Activated CD4-positive, alpha-beta T cell treated with anti-CD3 and anti-CD28 coated beads, Interleukin-2, amount 50 U/mL, for 48 hours (primary cell): ENCODE results near the gene MYLK2.
"Not testable (repeated sequence)": the region's sequence is repeated elsewhere in the genome, so short reads cannot be mapped to it uniquely, and the experiment has no call there.

ENCODE experiments used
- DNase-seq, 2 experiments: peaks; one replicate each; pipeline ENCODE4 v3.0.0-alpha.2; 2020

Gene MYLK2

DNA sequence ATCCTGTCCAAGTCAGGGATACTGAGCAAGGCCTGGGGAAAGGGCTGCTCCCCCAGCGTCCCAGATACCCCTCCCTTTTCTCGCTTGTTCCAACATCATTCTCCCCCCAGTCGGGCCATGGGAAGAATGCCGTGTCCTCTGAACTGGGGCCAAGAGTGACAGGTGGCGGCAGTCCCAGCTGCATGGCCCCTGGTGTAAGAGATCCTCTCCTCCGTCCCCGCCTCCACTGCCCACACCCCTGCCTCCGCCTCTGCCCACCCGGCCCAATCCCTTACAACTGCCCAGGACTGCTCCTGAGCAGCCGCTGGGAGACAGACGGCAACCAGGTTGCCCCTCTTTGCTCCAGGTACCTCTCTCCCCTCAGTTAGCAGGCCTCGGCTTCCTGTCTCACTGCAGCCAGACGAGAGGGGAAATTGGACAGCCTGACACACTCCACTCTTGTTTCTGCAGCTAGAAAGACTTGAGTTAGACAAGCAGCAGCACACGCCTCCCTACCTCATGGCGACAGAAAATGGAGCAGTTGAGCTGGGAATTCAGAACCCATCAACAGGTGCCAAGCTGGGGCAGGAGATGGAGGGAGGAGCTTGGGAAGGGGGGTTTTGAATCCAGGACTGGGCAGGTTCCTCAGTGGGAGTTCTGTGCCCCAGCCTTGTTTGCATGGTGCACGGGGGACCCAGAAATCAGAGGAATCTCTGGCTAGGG is at the start of gene MYLK2:
MYLK2 (plus strand) TSS at position 274 of the 702 bp plus-strand sequence; CDS start at position 499, 225 bp downstream.
- DNase-seq: no peak

DNA sequence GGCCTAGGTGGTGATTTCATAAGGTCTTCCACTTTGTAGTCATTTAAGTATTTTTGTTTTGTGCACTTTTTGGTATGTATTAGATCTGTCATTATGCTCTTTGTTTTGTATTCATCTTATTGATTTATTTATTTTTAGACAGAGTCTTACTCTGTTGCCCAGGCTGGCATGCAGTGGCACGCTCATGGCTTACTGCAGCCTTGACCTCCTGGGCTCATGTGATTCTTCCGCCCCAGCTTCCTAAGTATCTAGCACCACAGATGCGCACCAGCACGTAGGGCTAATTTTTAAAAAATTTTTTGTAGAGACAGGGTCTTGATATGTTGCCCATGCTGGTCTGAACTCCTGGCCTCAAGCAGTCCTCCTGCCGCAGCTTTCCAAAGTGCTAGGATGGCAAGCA is 49.5 kb upstream of the MYLK2 start:
- DNase-seq: no peak

DNA sequence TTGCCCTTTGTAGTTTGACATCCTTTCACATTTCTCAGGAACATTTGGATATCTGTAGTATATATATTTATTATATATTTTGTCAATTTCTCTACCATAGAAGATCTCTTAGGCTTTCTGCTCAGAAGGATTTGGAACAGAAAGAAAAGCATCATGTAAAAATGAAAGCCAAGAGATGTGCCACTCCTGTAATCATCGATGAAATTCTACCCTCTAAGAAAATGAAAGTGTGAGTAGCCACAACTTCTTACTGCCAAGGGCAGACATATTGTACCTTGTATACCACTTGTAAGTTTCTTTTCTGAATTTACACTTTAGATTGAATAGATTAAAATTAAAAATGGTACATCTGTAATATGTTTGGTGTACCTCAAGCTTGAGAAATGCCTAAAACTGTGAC is 48.9 kb upstream of the MYLK2 start:
- DNase-seq: no peak

DNA sequence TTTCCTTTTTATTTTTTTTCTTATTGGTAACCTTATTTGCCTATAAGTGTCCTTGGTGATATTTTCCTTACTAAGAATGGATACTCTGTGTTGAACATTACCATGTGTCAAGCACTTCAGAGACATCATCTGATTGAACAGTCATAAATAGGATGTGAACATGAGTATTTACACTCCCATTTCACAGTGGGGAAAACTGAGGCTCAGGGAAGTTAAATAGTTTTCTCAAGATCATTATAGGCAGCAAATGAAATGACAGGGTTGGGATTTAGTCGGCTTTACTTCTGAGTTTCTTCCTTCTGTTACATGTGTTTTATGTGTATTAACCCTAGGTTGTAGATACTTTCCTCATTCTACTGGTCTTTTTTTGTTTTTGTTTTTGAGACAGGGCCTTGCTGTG is 44.7 kb upstream of the MYLK2 start:
- DNase-seq: no peak

DNA sequence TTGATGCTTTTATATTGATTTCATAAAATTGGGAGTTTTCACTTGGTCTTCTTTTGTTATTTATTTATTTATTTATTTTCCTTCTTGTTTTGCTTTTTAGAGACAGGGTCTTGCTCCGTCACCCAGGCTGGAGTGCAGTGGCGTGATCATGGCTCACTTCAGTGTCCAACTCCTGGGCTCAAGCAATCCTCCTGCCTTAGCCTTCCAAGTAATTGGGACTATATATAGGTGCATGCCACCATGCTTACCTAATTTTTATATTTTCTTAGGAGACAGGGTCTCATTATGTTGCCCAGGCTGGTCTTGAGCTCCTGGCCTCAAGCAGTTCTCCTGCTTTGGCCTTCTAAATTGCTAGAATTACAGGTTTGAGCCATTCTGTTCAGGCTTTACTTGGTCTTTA is 38.3 kb upstream of the MYLK2 start:
- no peak for DNase-seq

DNA sequence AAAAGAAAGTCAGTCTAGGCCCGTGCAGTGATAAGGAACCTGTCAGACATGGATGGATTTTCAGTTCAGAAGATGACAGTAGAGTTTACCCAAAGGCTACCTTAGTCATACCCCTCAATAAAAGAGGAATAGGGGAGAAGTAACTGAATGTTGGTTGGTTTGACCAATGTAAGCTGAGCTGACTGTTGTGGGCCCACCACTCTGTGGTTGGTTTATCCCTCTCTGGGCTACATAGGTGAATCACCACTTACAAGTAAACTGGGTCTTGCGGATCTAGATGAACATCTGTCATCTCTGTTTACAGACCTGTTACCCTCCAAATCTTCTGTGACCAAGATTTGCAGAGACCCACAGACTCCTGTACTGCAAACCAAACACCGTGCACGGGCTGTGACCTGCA is 37.2 kb upstream of the MYLK2 start:
- DNase-seq: no peak

DNA sequence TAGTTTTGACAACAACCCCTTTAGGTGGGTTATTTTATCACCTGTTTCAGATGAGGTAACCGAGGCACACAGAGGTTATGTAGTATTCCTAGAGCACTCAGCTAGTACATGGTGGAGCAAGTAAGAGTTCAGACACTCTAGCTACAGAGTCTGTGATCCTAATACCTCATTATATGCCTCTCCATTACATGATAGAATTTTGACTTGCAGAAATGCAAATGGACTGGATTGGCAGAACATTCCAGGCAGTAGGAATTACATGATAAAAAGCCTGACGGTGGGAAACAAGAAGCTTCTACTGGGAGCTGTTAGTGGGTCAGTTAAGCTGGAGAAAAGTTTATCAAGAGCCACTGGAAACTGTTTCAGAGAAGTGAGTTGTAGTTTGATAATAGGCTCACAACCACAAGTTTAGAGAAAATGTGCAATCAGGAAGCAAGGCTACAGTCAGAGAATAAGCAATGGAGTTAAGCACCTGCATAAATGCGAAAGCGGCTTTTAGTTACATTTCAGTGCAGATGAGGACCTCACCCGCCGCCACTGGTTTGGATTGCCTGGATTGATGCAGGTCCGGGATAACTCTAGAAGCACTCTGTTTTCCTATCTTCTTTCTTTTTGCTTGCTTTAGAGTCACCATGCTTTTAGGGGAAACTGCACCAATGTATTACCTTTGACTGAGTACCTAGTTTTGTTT is 34.7 kb upstream of the MYLK2 start:
- no peak for DNase-seq

DNA sequence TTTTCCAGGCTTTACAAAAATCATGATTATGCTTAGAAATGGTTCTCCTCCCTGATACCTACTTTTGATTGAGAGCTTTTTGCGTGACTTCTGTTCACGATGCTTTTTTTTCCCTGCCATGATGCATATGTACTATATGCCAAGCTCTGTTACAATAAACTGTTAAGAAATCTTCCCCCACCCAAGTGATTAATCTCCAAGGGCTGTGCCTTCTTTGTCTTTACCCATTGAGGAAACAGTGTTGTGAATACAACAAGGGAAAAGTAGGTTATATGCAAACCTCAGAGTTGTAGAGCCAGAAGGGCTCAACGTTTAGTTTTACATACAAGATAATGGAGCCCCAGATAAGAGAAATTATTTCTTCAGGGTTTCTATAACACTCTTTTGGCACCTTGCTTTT is 34.1 kb upstream of the MYLK2 start:
- no peak for DNase-seq

DNA sequence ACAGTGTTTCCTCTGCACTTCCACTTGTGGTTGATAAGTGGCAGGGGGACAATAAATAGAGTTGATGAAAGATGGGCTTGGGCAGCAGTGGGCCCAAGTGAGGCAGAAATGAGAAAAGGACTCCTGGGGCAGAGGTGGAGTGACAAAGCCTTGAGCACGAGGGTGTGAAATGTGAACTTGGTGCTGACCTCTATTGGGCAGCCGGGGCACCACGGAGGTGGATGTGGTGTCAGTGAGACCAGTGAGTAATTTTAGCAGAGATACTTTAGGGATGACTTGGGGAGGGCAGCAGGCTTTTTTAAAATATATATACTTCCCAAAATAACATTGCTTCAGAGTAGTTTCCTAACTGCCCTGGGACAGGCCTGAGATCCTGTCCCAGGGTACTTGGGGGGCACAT is 30.6 kb upstream of the MYLK2 start:
- no peak for DNase-seq

DNA sequence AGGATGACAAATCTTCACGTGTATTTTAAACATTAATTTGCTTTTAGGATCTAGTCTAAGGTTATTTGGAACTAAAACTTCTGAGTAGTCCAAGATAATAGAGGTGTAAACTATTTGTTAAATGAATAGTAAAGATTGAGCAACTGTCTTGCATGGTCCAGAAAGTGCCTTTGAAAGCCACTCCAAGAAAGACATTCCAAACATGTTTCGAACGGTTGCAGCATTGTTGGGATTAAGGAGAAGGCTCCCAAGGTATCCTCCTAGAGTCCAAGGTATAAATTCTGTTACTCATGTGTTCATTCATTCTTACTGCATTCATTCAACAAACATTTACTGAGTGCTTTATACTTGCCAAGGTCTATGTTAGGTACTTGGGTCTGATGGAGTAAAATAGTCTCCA is 28.8 kb upstream of the MYLK2 start:
- no peak for DNase-seq

DNA sequence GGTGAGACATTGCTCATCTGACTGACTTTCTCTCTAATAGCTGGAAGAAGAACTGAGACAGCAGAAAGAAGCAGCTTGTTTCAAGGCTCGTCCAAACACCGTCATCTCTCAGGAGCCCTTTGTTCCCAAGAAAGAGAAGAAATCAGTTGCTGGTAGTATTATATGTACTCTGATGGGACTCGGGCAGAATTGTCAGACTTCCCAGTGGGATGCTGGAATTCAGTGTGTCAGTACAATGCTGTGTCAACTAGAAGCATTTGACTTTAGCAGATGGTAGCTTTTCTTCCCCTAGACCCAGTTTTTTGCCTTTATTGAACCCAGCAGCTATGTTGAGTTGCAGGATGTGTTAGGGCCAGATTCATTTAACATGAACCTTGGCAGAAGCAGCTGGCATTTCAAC is 21.8 kb upstream of the MYLK2 start:
- DNase-seq: no peak

DNA sequence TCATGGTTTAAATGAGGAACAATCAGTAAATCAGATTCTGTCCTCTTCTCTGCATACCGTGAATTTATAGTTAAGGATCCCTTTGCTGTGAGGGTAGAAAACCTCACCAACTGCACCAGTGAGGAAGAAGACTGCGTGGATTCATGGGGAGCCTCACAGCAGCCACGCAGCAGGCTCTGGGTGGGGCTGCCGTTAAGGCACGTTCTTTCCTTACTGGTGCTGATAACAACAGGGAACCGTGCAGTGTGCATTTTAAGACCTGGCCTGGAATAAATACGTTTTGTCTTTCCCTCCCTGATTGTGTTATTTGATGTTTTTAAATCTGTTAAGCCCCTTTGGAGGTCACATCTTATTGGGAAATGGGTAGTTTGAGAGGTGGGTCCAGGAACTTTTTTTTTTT is 17.6 kb upstream of the MYLK2 start:
- DNase-seq: no peak

DNA sequence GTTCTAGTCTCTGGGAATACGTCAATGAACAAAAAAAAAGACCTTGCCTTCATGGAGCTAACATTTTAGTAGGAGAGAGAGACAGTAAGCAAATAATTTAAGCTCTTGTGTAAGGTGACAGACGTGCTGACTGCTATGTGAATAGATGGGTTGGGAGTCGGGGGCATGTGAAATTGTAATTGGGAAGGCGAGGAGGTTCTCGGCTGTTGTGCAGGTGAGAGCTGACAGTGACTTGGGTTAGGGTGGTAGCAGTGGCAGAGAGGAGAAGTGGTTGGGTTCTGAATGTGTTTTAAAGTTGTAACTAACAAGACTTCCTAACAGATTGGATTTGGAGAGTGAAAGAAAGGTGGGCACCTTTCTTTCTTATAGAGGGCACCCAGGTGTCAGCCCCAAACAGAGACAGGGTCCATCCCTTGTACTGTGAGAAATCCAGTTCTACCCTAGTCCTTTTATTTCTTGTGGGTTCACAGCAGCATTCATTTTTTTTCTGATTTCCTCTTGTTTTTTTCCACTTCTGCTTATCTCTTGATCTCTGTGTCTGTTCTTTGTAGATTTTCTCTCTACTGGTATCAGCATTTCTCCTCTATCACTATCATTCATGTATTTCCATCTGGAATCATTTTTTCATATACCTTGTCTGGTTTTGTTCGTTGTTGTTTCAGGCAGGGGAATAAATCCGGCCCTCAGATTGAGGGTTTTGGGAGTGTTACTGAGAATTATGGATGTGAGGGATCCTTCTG is 15.4 kb upstream of the MYLK2 start:
- no peak for DNase-seq

DNA sequence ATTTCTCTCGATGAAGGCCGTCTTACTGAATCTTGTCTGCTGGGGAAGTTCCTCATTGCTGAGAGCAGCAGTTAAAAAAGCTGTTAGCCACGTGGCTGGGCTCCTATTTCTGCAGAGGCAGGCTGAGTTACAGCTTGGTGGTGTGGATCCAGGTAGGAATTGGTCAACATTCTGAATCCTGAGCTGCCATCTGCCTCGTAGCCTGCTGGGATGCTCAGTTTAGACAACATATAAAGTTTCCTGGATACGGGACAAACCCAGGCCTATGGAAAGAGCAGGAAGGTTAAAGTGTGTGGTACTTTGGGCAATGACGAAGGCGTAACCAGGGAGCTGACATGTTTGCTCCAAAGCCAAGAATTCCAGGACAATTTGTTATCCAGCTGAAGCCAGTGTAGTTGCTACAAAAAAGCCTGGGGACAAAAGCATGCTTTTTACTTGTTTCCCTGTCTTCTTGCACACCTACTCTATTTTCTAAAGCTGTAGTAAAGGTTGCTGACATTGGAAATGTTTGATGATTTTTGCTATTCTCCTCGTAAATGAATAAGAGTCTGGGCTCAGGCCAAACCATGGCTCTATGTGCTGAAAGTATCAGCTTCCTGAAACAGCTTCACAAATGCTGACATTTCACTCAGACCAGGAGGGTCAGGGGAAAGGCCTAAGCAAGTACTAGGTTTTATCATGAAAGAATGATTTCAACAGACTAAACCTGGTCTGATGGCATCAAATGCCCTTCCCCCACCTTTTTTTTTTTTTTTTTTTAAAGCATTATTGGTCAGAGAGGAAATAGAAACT is 12.4 kb upstream of the MYLK2 start:
- no peak for DNase-seq

DNA sequence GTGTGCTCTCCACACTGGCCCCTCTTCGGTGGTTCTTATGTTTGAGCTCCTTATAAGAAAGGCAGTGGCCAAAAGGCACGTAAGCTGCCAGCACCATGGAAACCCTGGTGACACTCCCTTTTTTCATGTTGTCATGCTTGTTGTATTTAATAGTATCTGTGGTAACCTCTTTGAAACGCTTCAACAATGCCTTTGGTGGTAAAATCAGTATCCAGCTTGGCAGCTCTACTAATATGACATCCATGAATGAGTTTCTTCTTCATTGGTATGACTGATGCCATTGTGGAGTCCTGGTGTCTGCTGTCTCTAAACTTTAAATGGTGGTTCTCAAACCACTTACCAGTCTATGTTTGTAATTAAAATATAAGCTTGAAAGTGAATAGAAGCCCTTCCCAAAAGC is 10.7 kb upstream of the MYLK2 start:
- DNase-seq: no peak

DNA sequence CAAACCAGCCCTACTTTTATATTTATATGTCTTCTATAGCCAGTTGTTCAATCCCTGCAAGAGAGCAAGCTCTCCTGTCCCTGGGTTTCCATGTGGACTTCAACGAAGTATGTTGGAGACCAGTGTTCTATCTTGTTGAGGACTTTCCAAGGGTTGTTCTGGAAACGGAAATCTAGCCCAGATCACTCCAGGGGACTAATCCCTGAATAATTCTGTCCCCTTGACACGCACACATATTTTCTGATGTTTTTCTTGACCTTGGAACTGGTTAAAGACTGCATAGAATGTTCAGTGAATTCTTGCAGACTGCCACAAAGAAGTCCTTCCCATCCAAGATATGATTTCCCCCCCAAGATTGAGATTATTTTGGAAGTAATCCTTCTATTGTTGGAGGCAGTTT is 9.5 kb upstream of the MYLK2 start:
- DNase-seq: no peak

DNA sequence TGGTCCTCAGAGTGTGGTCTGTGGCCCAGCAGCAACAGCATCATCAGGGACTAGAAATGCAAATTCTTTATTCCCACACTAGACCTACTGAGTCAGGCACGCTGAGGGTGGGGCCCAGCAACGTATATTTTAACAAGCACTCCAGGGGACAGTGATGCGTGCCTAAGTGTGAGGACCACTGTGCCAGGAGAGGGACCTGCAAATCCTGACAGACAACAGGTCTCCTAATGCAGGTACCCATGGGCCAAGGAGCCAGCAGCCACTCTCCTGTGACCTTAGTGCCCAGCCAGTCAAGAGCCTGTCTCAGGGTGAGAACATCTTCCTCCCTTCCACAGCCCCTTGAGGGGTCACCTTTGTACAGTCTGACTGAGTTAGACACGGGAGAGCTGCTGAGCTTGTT is 8.0 kb upstream of the MYLK2 start:
- no peak for DNase-seq

DNA sequence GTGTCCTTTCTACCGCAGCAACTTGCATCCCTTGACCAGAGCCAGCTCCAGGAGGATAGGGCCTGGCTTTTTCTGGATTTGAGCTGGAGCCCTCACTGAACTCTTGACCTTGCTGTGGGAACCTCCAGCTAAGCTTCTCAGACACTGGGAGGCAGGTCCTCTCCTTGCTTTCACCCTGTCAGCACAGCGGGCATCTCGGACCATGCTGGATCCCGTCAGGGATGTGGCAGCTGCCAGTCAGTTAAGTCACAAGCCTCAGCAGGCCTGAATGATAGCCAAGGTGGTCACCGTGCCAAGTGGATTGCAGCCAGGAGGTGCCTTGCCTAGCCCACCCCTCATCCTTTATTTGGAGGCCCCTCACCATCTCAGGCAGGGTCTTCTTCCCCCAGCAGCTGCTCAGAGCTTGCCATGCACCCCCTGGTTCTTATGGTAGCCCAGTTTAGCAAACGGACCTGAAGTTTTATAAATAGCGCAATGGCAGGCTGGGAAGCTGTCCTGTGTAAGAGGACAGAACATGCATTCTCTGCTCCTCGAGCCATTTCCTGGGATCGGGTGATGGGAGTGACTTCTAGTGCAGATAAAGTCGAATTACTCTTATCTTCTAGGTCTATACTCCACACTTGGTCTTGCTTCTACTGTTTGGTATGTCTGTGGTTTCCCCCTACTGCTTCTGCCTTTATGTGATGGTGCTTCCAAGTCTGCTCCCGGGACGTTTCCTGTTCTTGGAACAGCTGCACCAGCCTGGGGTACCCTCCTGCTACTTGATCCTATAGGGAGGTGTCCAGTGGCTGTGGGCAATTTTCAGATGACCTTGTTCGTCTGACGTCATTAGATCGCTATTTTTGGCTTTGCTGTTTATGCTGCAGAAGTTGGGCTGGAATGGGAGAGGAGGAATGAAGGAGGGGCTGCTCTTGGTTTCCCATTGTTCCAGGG is 7.1 kb upstream of the MYLK2 start:
- DNase-seq: no peak

DNA sequence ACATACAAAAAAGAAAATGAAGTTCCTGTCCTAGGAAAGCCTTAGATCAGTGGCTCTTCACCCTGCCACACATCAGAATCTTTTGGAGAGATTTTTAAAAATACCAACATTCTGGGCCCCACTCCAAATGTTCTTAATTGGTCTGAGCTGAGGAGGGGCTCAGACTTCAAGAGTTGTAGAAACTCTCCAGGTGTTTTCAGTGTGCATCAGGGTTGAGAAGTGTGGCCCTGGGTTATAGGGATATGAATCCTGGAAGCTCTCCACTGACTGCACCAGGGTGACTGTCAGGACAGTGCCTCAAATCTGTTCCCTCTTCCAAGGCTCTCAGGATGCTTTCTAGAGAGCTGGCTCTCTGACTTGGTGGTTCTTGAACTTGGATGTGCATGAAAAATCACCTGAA is 5.5 kb upstream of the MYLK2 start:
- DNase-seq: no peak

DNA sequence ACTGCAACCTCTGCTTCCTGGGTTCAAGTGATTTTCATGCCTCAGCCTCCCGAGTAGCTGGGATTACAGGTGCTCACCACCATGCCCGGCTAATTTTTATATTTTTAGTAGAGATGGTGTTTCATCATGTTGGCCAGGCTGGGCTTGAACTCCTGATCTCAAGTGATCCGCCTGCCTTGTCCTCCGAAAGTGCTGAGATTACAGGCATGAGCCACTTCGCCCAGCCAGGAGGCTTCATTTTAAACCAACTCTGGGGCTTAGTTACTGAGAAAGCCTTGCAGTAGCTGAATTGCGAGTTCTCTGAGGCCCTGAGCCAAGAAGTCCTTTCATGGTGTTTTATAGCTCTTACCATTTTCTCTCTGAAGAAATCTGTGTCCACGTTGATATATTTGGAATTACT is 5.0 kb upstream of the MYLK2 start:
- not testable (repeated sequence) for DNase-seq

DNA sequence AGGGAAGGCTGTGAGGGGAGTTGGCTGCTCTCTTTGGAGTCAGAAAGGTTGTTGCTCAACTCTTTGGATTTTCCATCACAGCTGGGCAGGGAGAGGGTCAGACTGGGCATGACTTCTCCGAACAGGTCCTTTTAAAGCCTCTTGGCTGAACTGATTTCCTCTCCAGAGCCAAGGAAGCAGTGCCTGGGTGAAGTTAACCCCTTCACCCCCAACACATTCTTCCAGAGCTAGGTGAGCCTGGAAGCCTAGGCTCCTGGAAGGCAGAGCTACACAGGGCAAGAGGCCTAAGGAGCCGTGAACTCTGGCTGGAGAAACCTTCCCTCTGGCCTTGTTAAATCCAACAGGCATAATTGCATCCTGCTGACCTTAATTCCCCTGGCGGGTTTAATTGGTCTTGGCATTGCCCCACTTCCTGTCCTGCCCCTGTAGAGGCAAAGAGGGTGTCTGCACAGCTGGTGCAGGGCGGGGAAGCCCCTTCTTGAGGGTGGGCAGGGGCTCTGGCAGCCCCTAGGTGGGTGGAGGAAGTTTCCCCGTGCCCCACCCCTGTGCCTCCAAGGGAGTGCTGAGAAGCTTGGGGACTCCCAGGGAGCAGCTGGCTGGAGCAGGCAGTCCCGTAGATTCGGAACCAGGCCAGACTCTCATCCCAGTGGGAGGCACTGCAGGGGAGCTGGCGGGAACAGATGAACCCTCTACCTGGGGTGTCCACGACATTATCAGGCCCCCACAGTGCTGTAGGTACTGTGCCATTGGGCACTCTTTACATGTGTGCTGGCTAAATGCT is 3.6 kb upstream of the MYLK2 start:
- DNase-seq: no peak
